Sigmoid colon (tissue), 4 donors: ENCODE data around the gene KCNIP2.

Experiments used
- CTCF ChIP-seq, 4 experiments: fragments of 450-650 bp in 3 of 4; fragments of 200-600 bp in 1 of 4; IDR thresholded peaks; one replicate each; pipeline ENCODE4 v1.5.1; 2016 to 2019; ENCODE audit warnings: antibody characterized with exemption in 4 of 4, mild to moderate bottlenecking in 3 of 4, moderate library complexity in 2 of 4
- EP300 ChIP-seq, 4 donors: sonication (generic); formaldehyde crosslinking; IDR thresholded peaks; one replicate each; pipeline ENCODE4 v1.6.1; 2017; ENCODE audit warnings: antibody characterized with exemption in 4 of 4
- POLR2A ChIP-seq, 2 donors: fragments of 450-650 bp; IDR thresholded peaks; one replicate each; pipeline ENCODE4 v1.6.1; 2016; ENCODE audit warnings: antibody characterized with exemption in 2 of 2, mild to moderate bottlenecking in 2 of 2, moderate library complexity in 2 of 2
- POLR2AphosphoS5 ChIP-seq, 4 donors: sonication (generic); formaldehyde crosslinking; IDR thresholded peaks; one replicate each; pipeline ENCODE4 v1.6.1; 2017; ENCODE audit warnings: antibody characterized with exemption in 4 of 4

GRCh38 chr10:101831169-101831811 is 12.3 kb downstream of the KCNIP2 start:
- TF ChIP-seq POLR2A (IDR thresholded peaks at IDR 0.05): no peak
- TF ChIP-seq CTCF (IDR thresholded peaks at IDR 0.05): no peak
- TF ChIP-seq POLR2AphosphoS5 (IDR thresholded peaks at IDR 0.05): no peak
- no peak for TF ChIP-seq EP300 (IDR thresholded peaks at IDR 0.05)
